Pulmonary artery endothelial cell (primary cell): Measurements from ENCODE around the gene MAP2K5. TPM values are rescaled to one million over a fixed set of nuclear protein-coding genes. Genes with fewer than 3 reads are reported as not detected.

ENCODE experiments used
- DNase-seq: peaks from one replicate; pipeline ENCODE4 v3.0.0-alpha.2; 2011; ENCODE audit warnings: low read depth, low spot score
- total RNA-seq: library from RNA; depleted of rRNA; stranded (reverse); fragments of >200 nt; gene quantifications from 2 replicates; pipeline ENCODE4 v1.2.3, GENCODE V29; 2014

MAP2K5 gene
- total RNA-seq, 1 donor from 2014 or later: 4.1 TPM

GRCh38 chr15:67822537-67823313, 280.2 kb downstream of the MAP2K5 start:
- DNase-seq: no peak

- no peak for DNase-seq
Measured at GRCh38 chr15:67823314-67824196, 281.1 kb downstream of the MAP2K5 start.

GRCh38 chr15:67824197-67824968, 281.9 kb downstream of the MAP2K5 start:
- DNase-seq: no peak

DNA sequence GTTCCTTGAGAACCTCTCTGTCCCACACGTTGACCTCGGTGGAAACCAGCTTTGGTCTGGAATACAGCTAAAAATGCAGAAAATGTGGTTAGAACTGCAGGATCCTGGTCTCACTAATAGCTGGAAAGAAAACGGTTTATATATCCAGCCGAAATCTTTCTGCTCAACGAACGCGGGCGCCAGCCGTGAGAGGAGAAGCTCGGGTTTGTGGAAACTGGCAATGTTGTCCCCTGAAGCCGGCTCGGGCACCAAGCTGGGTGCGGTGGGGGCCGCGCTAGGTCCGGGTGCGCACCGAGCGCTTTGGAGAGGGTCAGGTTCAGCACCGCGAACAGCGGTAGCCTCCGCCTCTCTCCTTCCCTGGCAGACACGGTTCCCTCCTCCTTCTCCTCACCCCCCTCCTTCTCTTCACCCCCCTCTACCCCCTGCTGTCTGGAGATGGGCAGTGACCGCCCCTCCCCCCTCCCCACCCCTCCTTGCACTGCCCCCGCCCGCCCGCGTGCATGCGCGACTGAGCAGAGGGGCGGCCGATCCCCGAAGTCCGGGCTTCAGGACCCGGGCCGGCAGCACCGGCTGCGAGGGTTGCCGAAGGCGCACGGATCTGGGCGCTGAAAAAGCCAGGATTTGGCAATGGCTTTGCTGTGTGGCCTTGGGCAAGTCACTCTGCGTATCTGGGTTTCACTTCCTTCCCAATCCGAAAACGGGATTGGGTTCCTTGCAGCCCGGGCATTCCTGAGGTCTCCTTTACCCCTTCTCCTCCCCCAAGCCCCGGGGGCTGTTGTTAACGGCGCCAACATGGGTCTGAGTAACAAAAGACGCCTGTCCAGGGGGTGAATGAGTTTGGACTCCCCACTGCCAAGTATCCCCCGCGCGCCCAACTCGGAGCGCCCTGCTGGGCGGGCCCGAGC, 282.7 kb downstream of the MAP2K5 start, which contains the start of gene SKOR1:
SKOR1 (plus strand) TSS at position 534 of the 905 bp plus-strand sequence; CDS start at position 628, 94 bp downstream.
- no peak for DNase-seq

GRCh38 chr15:67825881-67826716, 283.6 kb downstream of the MAP2K5 start:
- no peak for DNase-seq

- no peak for DNase-seq
Measured at GRCh38 chr15:67826717-67827561, 284.4 kb downstream of the MAP2K5 start.

DNA sequence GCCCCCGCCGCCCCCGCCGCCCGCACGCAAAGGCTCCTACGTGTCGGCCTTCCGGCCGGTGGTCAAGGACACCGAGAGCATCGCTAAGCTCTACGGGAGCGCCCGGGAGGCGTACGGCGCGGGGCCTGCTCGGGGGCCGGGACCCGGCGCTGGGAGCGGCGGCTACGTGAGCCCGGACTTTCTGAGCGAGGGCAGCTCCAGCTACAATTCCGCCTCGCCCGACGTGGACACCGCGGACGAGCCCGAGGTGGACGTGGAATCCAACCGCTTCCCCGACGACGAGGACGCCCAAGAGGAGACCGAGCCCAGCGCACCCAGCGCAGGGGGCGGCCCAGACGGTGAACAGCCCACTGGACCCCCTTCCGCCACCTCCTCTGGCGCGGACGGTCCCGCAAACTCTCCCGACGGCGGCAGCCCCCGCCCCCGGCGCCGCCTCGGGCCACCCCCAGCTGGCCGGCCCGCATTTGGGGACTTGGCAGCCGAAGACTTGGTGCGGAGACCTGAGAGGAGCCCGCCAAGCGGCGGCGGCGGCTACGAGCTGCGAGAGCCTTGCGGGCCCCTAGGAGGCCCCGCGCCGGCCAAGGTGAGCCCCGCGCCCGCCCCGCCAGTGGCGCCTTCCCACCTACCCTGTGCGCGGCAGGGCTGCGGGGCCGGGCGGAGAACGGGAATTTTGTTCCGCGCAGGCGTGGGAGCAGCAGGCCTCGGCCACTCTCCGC, 285.2 kb downstream of the MAP2K5 start:
- no peak for DNase-seq

- no peak for DNase-seq
Measured at GRCh38 chr15:67828278-67828968, 285.9 kb downstream of the MAP2K5 start.

GRCh38 chr15:67828969-67829646, 286.6 kb downstream of the MAP2K5 start:
- DNase-seq: no peak

- DNase-seq: no peak
Measured at GRCh38 chr15:67829647-67830504, 287.4 kb downstream of the MAP2K5 start.

DNA sequence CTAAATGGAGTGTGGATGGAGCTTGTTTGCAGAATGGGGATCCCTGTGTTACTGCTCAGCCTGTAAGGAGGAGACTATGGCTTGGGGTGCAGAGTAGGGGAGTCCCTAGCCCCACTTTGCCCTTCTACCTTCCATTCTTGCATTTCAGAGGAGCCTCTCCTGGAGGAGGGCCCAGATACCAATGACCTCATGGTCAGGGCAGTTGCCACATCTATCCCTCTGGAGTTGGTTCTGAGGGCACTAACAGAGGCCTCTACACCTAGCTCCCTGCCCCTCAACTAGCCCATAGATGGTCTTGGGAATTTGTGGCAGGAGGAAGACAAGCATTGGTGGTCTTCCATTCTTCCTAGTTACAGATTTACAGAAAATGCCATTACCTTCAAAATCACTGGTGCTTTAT, 288.9 kb downstream of the MAP2K5 start:
- DNase-seq: no peak

DNA sequence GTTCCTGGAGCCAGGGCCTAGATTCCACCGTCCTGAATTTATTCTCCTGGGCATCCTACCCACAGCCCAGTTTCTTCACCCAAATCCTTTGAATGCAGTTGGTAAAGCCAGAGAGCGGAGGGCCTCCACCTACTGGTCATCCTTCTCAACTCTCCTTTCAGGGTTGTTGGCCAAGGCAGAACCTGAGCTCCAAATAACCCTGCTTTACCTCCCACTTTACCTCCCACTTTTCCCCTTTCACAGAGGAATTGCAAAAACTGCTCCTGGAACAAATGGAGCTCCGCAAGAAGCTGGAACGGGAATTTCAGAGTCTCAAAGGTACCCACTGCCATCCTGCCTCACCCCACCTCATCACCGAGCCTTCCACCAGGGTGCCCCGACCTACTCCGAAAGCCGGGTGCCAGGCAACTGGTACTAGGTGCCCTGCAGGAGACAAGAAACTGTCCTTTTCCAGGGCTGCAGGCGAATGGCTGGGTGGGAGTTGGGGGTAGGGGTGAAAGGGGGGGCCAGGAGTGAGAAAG, 289.6 kb downstream of the MAP2K5 start:
- DNase-seq: no peak

GRCh38 chr15:67832897-67833709, 290.6 kb downstream of the MAP2K5 start:
- no peak for DNase-seq

DNA sequence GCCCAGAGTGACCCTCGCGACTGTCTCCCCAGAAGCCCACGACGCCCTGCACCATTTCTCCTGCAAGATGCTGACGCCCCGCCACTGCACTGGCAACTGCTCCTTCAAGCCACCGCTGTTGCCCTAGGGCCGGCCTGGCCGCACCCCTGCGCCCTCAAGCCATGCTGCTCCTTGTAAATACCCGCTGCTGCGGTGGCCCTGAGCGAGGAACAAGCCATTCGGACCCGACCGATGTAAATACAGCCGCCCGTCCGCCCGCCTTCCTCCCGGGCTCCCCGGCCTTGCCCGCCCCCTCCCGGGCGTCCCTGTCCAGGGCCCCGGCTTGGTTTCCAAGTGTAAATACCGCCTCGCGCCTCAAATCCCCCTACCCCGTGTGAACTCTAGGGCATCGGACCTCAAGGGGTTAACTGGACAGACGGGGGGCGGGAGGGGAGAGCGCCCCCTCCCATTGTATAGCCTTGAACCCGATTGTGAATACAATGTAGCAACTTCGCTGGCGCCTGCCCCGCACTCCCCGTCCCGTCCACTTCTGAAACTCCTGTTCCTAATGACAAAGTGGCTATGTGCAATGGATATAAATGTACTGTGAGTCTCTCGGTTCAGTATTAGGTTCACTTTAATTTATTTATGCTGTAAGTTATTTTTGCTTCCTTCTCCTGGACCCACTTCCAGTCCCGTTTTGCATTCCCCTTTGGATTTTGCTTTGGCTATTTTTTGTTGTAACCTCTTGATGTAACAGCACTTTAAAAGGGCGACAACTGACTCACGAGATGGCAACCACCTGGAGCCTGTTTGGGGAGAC, 291.4 kb downstream of the MAP2K5 start:
- no peak for DNase-seq
